ENCODE results near the gene PRKCH.

The PRKCH gene

GRCh38 chr14:61325166-61325565, 3.8 kb downstream of the PRKCH start:
- in situ Hi-C loops (cut with MboI; ENCODE audit: low pct_unique_long_range_greater_than_20kb, low sequenced_read_pairs, unreplicated experiment), result no loop called here
- TF ChIP-seq CTCF (IDR thresholded peaks at IDR 0.05; ENCODE audit: extremely low read depth, insufficient read depth, missing control alignments), result no peak

GRCh38 chr14:61326146-61326545, 4.8 kb downstream of the PRKCH start:
- no peak for TF ChIP-seq CTCF (IDR thresholded peaks at IDR 0.05; ENCODE audit: extremely low read depth, insufficient read depth, missing control alignments)
- no peak for DNase-seq (ENCODE audit: low spot score)
- in situ Hi-C loops (cut with MboI; ENCODE audit: low pct_unique_long_range_greater_than_20kb, low sequenced_read_pairs, unreplicated experiment), result no loop called here

More at GRCh38 chr14:61325166-61325565, 3.8 kb downstream of the PRKCH start:
- no peak for DNase-seq (ENCODE audit: low spot score)

- DNase-seq (ENCODE audit: low spot score), result no peak
- TF ChIP-seq CTCF (IDR thresholded peaks at IDR 0.05; ENCODE audit: extremely low read depth, insufficient read depth, missing control alignments), result no peak
- in situ Hi-C loops (cut with MboI; ENCODE audit: low pct_unique_long_range_greater_than_20kb, low sequenced_read_pairs, unreplicated experiment), result no loop called here
These were observed 5.5 kb downstream of the PRKCH start for GRCh38 chr14:61326847-61327246.

- DNase-seq (ENCODE audit: low spot score), result no peak
- in situ Hi-C loops (cut with MboI; ENCODE audit: low pct_unique_long_range_greater_than_20kb, low sequenced_read_pairs, unreplicated experiment), result no loop called here
These were observed 7.4 kb downstream of the PRKCH start for GRCh38 chr14:61328626-61329262.

GRCh38 chr14:61329478-61330051, 8.2 kb downstream of the PRKCH start:
- TF ChIP-seq CTCF (IDR thresholded peaks at IDR 0.05; ENCODE audit: extremely low read depth, insufficient read depth, missing control alignments), result no peak
- in situ Hi-C loops (cut with MboI; ENCODE audit: low pct_unique_long_range_greater_than_20kb, low sequenced_read_pairs, unreplicated experiment), result no loop called here
- no peak for DNase-seq (ENCODE audit: low spot score)

More at GRCh38 chr14:61328626-61329262, 7.4 kb downstream of the PRKCH start:
- TF ChIP-seq CTCF (IDR thresholded peaks at IDR 0.05; ENCODE audit: extremely low read depth, insufficient read depth, missing control alignments), result no peak

- in situ Hi-C loops (cut with MboI; ENCODE audit: low pct_unique_long_range_greater_than_20kb, low sequenced_read_pairs, unreplicated experiment), result no loop called here
These were observed 9.1 kb downstream of the PRKCH start for GRCh38 chr14:61330511-61330910.

More at GRCh38 chr14:61330511-61330910, 9.1 kb downstream of the PRKCH start:
- peak; percentile 56 for DNase-seq (ENCODE audit: low spot score)
- no peak for TF ChIP-seq CTCF (IDR thresholded peaks at IDR 0.05; ENCODE audit: extremely low read depth, insufficient read depth, missing control alignments)

Measured in GM13977 (cell line).